ENCODE data around the gene LCE7A.

Gene LCE7A

DNA sequence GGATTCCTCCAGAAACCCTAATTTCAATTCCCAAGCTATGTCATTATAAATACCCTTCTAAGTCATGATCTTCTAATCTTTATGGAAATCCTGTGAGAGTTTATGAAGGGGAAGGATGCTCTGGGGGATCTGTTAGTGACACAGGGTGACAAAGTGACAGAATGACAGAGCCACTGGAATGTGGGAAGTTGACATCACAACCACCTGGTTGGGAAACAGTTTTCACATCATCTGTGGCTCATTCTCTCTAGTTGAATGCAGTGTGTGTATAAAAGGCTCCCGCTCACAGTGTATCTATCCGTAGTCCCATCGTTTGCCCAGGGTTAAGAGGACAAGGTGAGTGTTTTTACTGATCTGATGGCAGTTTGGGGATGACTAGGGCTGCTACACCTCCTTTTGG lies at the start of gene LCE7A:
TSS of gene LCE7A (plus strand) at position 301 of the 400 bp plus-strand sequence. CDS start 702 bp downstream, outside the sequence.
- no peak for DNase-seq

- DNase-seq, result no peak
These were observed 48.7 kb upstream of the LCE7A start for GRCh38 chr1:152811050-152811449.

- no peak for DNase-seq
These were observed 48.1 kb upstream of the LCE7A start, which contains the start of gene LCE1B for GRCh38 chr1:152811671-152812070. Gene LCE1B (plus strand): TSS chr1:152811971. CDS start chr1:152812447, 476 bp downstream.

DNA sequence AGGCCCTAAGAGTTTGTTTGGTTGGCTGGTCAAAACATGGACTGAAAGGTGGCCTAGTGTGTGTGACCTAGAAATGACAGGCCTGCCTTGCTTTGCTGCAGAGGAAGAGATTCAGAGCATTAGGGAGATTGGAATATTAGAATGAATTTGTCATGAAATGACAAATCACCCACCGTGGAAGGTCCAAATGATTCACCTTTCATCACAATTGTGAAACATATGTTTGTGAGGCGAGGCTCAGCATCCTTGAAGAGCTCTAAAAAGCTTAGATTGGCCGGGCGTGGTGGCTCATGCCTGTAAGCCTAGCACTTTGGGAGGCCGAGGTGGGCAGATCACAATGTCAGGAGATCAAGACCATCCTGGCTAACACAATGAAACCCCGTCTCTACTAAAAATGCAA lies 42.5 kb upstream of the LCE7A start:
- DNase-seq, result no peak

GRCh38 chr1:152823294-152823693 lies 36.5 kb upstream of the LCE7A start:
- no peak for DNase-seq

- DNase-seq, result no peak
These were observed 34.8 kb upstream of the LCE7A start for GRCh38 chr1:152824964-152825363.

- no peak for DNase-seq
These were observed 32.6 kb upstream of the LCE7A start, which contains the start of gene LCE1A for GRCh38 chr1:152827173-152827572. Gene LCE1A (plus strand): TSS chr1:152827473. CDS start chr1:152827473, 0 bp downstream.

GRCh38 chr1:152836870-152837269 lies 22.9 kb upstream of the LCE7A start:
- no peak for DNase-seq

GRCh38 chr1:152842556-152842955 lies 17.2 kb upstream of the LCE7A start, which contains the start of gene LCE6A:
Gene LCE6A (plus strand): TSS chr1:152842856. CDS start chr1:152843521, 665 bp downstream.
- DNase-seq, result no peak

GRCh38 chr1:152855661-152856060 lies 4.1 kb upstream of the LCE7A start:
- DNase-seq, result no peak

DNA sequence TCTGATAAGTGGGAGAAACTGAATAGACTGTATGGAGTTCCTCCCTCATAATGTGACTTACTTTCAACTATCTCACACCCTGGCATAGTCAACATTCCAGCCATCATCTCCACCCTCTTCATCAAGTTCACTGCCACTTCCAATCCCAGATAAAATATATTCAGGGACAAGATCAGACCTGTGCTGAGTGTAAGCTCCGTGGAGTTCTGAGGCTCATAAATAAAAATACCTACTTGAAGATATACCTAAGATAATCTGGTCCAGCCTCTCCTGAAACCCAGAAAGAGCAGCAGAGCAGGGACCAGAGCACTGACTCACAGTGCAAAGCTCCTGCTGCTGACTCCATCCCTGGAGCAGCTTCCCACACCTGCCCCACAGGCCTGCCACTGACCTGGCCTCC lies 1.7 kb upstream of the LCE7A start:
- DNase-seq, result no peak

- DNase-seq, result no peak
These were observed 333 bp downstream of the LCE7A start for GRCh38 chr1:152860129-152860528.

DNA sequence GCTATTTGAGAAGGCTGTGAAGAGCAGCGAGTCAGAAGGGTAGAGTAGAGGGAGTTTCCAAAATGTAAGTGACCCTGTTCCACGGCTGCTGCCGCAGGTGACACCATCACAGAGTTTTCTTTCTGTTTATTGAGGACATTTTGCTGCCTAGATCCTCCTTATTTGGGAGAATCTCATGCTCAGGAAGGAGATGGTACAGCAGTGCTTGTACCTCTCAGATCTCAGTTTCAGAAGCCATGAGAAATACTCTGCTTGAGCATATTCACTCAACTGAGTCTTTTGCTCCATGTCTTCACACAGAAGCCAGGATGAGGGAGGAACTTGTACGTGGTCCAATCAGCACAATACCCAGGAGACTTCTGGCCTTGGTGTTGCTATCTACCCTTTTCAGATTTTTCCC lies 1.6 kb downstream of the LCE7A start:
- DNase-seq, result no peak

- DNase-seq, result no peak
These were observed 4.6 kb downstream of the LCE7A start for GRCh38 chr1:152864443-152864842.

- no peak for DNase-seq
These were observed 6.5 kb downstream of the LCE7A start for GRCh38 chr1:152866321-152866720.

DNA sequence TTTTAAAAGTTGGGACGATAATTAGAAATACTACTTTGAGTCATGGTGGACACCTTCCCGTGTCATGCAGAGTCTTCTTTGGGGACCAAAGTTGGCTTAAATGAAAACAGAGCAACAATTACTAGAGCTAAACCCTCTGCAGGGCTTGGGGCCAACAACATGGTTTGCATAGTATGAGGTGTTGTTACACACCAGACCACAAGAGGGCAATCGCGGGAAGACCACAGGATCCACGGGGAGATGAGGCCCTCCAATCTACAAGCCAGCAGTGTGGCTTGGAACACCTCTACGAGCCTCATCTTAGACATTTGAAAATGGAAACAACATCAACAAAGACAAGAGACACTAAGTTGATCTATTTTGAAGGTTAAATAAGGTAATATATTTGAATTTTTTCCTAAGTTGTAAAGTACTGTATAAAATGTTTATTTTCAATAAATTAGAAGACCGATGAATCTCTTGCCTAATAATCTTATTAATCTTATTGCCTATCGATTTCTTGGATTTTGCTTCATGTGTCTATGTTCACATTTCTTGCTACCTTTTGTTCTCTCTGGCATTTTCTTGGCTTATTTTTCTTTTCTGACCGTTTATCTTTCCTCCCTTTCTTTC lies 10.1 kb downstream of the LCE7A start:
- peak; percentile 76 to 80 for DNase-seq

DNA sequence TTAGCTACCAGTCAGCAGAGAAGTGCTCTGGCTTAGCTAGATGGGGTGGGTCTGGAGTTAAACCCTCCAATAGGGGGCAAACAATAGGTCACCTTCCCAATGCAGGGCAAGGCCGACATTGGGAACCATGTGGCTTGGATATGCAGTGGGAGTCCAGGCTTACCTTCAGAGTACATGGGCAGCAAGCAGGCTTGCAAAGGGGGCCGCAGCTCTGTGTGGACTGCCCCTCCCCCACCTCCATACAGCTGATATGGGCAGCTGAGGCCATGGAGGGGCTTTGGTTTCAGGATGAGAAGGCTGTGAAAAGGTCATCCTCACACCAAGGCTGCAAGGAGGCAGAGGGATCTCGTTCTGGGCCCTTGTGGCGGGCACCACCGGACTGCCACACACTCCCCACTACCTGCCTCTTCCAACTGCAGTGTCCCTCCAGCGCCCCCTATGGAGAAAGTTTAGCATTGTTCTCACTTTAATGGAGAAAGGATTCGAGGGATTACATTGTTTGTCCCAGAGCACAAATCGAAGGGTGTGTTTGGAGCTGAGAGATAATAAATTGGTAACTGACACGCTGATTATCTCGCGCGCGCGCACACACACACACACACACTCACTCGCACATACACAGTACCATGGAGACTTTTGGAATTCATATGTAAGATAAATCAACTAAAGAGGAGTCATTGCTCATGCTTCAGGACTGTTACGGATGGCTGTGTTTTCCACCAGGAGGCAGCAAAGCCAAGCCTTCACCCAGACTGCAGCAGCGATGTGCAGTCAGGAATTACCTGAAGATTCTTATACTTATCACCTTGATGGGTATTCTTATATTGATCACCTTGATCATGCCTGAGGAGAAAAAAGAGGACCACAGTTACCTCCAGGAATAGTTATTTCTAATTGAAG lies 11.3 kb downstream of the LCE7A start:
- DNase-seq, result peak; percentile 30 to 49

DNA sequence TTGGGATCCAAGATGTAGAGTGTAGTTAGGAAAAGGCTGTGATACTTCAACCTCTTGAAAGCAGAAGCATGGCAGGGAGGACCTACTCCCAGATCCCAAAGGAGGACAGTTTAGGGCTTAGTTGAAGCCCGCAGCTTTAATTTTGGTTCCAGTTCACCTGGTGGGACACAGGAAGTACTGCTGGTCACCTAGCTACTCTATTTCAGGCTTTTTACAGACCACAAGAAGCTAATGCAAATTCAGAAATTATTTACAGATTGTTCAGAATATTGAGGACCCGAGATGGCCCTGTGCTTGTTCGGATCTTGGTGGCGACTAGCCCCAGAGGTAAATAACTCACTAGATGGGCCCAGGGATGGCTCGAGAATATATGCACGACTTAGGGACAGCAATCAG lies 11.9 kb downstream of the LCE7A start:
- DNase-seq, result no peak

- no peak for DNase-seq
These were observed 13.7 kb downstream of the LCE7A start for GRCh38 chr1:152873495-152873894.

GRCh38 chr1:152876827-152877226 lies 17.0 kb downstream of the LCE7A start:
- DNase-seq, result no peak

GRCh38 chr1:152878042-152878441 lies 18.2 kb downstream of the LCE7A start, which contains the start of gene SMCP:
Gene SMCP (plus strand): TSS chr1:152878322. CDS start chr1:152884423, 6,101 bp downstream.
- DNase-seq, result no peak

DNA sequence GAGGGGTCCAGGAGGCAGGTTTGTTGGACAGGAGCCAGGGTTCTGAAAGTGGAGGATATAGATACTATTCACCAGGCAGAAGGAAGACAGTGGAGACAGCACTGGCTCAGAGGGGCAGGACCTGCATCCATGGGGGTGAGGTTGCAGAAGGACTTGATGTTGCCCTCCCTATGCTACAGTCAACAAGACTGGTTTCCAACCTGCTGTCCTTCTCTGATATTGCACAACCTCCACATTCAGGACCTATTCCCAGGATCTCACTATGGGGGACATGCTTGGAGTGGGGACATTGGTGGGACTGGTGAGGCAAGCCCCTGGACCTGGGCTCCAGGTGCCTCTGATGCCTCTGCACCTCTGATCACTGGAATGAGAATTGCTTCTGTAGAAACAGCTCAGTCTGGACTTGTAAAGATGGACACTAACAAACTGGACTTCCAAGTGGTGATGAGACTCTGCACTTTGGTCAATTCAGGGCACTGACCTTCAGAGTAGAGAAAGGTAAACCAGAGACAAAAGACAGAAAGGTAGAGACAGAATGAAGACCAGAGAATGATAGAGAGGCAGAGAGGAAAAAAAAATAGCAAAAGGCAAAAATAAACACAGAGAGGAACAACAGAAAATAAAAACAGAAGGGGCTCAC lies 19.9 kb downstream of the LCE7A start:
- no peak for DNase-seq

GRCh38 chr1:152880316-152880715 lies 20.5 kb downstream of the LCE7A start:
- no peak for DNase-seq

All from NCI-H2081 (cell line).